Hematopoietic multipotent progenitor cell treated with erythropoietin and hydrocortisone succinate and interleukin-3 and kit ligand, for 15 days (in vitro differentiated cells): ENCODE measurements around the gene NUMA1.

Experiments used
- DNase-seq: peaks from one replicate; pipeline ENCODE4 v3.0.0-alpha.2; 2015; ENCODE audit warnings: low spot score

NUMA1 gene

GRCh38 chr11:72023335-72023734, 57.0 kb downstream of the NUMA1 start:
- DNase-seq, result no peak

- DNase-seq, result no peak
Measured at GRCh38 chr11:72018171-72018570, 62.2 kb downstream of the NUMA1 start.

- peak; percentile 30 for DNase-seq
Measured at GRCh38 chr11:72015511-72016061, 64.8 kb downstream of the NUMA1 start.

- no peak for DNase-seq
Measured at GRCh38 chr11:72014761-72015320, 65.5 kb downstream of the NUMA1 start.

GRCh38 chr11:72013765-72014711, 66.3 kb downstream of the NUMA1 start:
- no peak for DNase-seq

- DNase-seq, result no peak
Measured at GRCh38 chr11:72012897-72013721, 67.2 kb downstream of the NUMA1 start.

- no peak for DNase-seq
Measured at GRCh38 chr11:72012091-72012630, 68.2 kb downstream of the NUMA1 start.

GRCh38 chr11:72010529-72011233, 69.7 kb downstream of the NUMA1 start:
- DNase-seq, result no peak

GRCh38 chr11:72009156-72009555, 71.2 kb downstream of the NUMA1 start:
- no peak for DNase-seq

GRCh38 chr11:72008728-72009127, 71.6 kb downstream of the NUMA1 start:
- DNase-seq, result no peak

- no peak for DNase-seq
Measured at GRCh38 chr11:72007587-72007986, 72.8 kb downstream of the NUMA1 start.

GRCh38 chr11:72007089-72007476, 73.3 kb downstream of the NUMA1 start:
- DNase-seq, result no peak

- no peak for DNase-seq
Measured at GRCh38 chr11:72006309-72007088, 73.8 kb downstream of the NUMA1 start.

- DNase-seq, result no peak
Measured at GRCh38 chr11:72005347-72006260, 74.7 kb downstream of the NUMA1 start.

- no peak for DNase-seq
Measured at GRCh38 chr11:72004515-72005346, 75.6 kb downstream of the NUMA1 start.

GRCh38 chr11:72003776-72004171, 76.6 kb downstream of the NUMA1 start:
- DNase-seq, result no peak

GRCh38 chr11:72002841-72003775, 77.2 kb downstream of the NUMA1 start:
- DNase-seq, result no peak
